ENCODE measurements around the gene COLEC12.

The COLEC12 gene

GRCh38 chr18:448116-448790, 52.2 kb downstream of the COLEC12 start:
- H3K4me3 Mint-ChIP-seq: no peak overlapping the region
- ATAC-seq (no peak), DNase-seq (no peak)
- H3K27ac Mint-ChIP-seq: no peak overlapping the region
- peaks cover 8 to 28% of the 10 kb centered on the region in 2 donors for H3K9me3 Mint-ChIP-seq
- H3K27me3 Mint-ChIP-seq: peaks cover 5% of the 10 kb centered on the region
- no peaks in the 10 kb centered on the region for H3K4me1 Mint-ChIP-seq

GRCh38 chr18:446941-447560, 53.5 kb downstream of the COLEC12 start:
- no peak for ATAC-seq
- no peak overlapping the region for H3K4me3 Mint-ChIP-seq
- no peaks in the 10 kb centered on the region for H3K4me1 Mint-ChIP-seq
- peak overlapping the region in 1 of 2 donors; percentile 19 for H3K27ac Mint-ChIP-seq
- no peaks in the 10 kb centered on the region for H3K27me3 Mint-ChIP-seq
- no peak for DNase-seq
- peaks cover 4 to 16% of the 10 kb centered on the region in 2 donors for H3K9me3 Mint-ChIP-seq

GRCh38 chr18:445055-445454, 55.4 kb downstream of the COLEC12 start:
- DNase-seq (no peak), ATAC-seq (no peak)
- H3K4me3 Mint-ChIP-seq: no peak overlapping the region
- no peaks in the 10 kb centered on the region for H3K27me3 Mint-ChIP-seq
- H3K27ac Mint-ChIP-seq: no peak overlapping the region
- H3K9me3 Mint-ChIP-seq: peaks cover 0 to under 1% of the 10 kb centered on the region in 2 donors
- no peaks in the 10 kb centered on the region for H3K4me1 Mint-ChIP-seq

- H3K4me3 Mint-ChIP-seq: no peak overlapping the region
These were observed 61.9 kb downstream of the COLEC12 start for GRCh38 chr18:438571-438970.

GRCh38 chr18:435940-436339, 64.6 kb downstream of the COLEC12 start:
- Mint-ChIP-seq H3K27me3 (peaks cover 9% of the 10 kb centered on the region), H3K4me1 (no peaks in the 10 kb centered on the region), H3K27ac (no peak overlapping the region), H3K9me3 (no peaks in the 10 kb centered on the region), H3K4me3 (no peak overlapping the region)
- no peak for ATAC-seq
- no peak for DNase-seq

More at GRCh38 chr18:438571-438970, 61.9 kb downstream of the COLEC12 start:
- peaks cover 9% of the 10 kb centered on the region for H3K27me3 Mint-ChIP-seq
- H3K4me1 Mint-ChIP-seq: no peaks in the 10 kb centered on the region
- no peaks in the 10 kb centered on the region for H3K9me3 Mint-ChIP-seq
- ATAC-seq (no peak), DNase-seq (no peak)
- no peak overlapping the region for H3K27ac Mint-ChIP-seq

GRCh38 chr18:434410-434809, 66.1 kb downstream of the COLEC12 start:
- ATAC-seq (no peak), DNase-seq (no peak)
- Mint-ChIP-seq H3K27ac (no peak overlapping the region), H3K9me3 (no peaks in the 10 kb centered on the region), H3K27me3 (peaks cover 9% of the 10 kb centered on the region), H3K4me1 (no peaks in the 10 kb centered on the region), H3K4me3 (no peak overlapping the region)

GRCh38 chr18:433960-434359, 66.5 kb downstream of the COLEC12 start:
- peaks cover 7% of the 10 kb centered on the region for H3K27me3 Mint-ChIP-seq
- no peak overlapping the region for H3K4me3 Mint-ChIP-seq
- no peak for DNase-seq
- ATAC-seq: no peak
- no peak overlapping the region for H3K27ac Mint-ChIP-seq
- no peaks in the 10 kb centered on the region for H3K9me3 Mint-ChIP-seq
- H3K4me1 Mint-ChIP-seq: no peaks in the 10 kb centered on the region

- H3K27ac Mint-ChIP-seq: no peak overlapping the region
- H3K4me1 Mint-ChIP-seq: no peaks in the 10 kb centered on the region
- H3K27me3 Mint-ChIP-seq: no peaks in the 10 kb centered on the region
- ATAC-seq (no peak), DNase-seq (no peak)
- H3K9me3 Mint-ChIP-seq: no peaks in the 10 kb centered on the region
- no peak overlapping the region for H3K4me3 Mint-ChIP-seq
These were observed 67.2 kb downstream of the COLEC12 start for GRCh38 chr18:433298-433697.

GRCh38 chr18:432791-433190, 67.7 kb downstream of the COLEC12 start:
- Mint-ChIP-seq H3K4me3 (no peak overlapping the region), H3K27ac (no peak overlapping the region), H3K9me3 (no peaks in the 10 kb centered on the region), H3K4me1 (no peaks in the 10 kb centered on the region), H3K27me3 (no peaks in the 10 kb centered on the region)
- DNase-seq: no peak
- ATAC-seq: no peak

- Mint-ChIP-seq H3K4me1 (no peaks in the 10 kb centered on the region), H3K9me3 (no peaks in the 10 kb centered on the region), H3K27me3 (no peaks in the 10 kb centered on the region), H3K27ac (no peak overlapping the region), H3K4me3 (no peak overlapping the region)
- ATAC-seq: no peak
- no peak for DNase-seq
These were observed 71.5 kb downstream of the COLEC12 start for GRCh38 chr18:429030-429429.

- H3K27ac Mint-ChIP-seq: no peak overlapping the region
- H3K9me3 Mint-ChIP-seq: no peaks in the 10 kb centered on the region
- H3K27me3 Mint-ChIP-seq: no peaks in the 10 kb centered on the region
- no peak overlapping the region for H3K4me3 Mint-ChIP-seq
- DNase-seq (no peak), ATAC-seq (no peak)
- no peaks in the 10 kb centered on the region for H3K4me1 Mint-ChIP-seq
These were observed 73.5 kb downstream of the COLEC12 start for GRCh38 chr18:427005-427404.

GRCh38 chr18:425106-425745, 75.3 kb downstream of the COLEC12 start:
- no peak for DNase-seq
- Mint-ChIP-seq H3K9me3 (no peaks in the 10 kb centered on the region), H3K4me1 (no peaks in the 10 kb centered on the region), H3K27me3 (no peaks in the 10 kb centered on the region), H3K27ac (no peak overlapping the region), H3K4me3 (no peak overlapping the region)
- no peak for ATAC-seq

GRCh38 chr18:424668-425067, 75.8 kb downstream of the COLEC12 start:
- Mint-ChIP-seq H3K4me1 (no peaks in the 10 kb centered on the region), H3K4me3 (no peak overlapping the region), H3K27me3 (no peaks in the 10 kb centered on the region), H3K27ac (no peak overlapping the region), H3K9me3 (no peaks in the 10 kb centered on the region)
- no peak for DNase-seq
- ATAC-seq: no peak

- DNase-seq: no peak
- no peaks in the 10 kb centered on the region for H3K27me3 Mint-ChIP-seq
- no peak for ATAC-seq
- no peak overlapping the region for H3K27ac Mint-ChIP-seq
- no peaks in the 10 kb centered on the region for H3K9me3 Mint-ChIP-seq
- H3K4me3 Mint-ChIP-seq: no peak overlapping the region
- no peaks in the 10 kb centered on the region for H3K4me1 Mint-ChIP-seq
These were observed 76.3 kb downstream of the COLEC12 start for GRCh38 chr18:424071-424661.

GRCh38 chr18:422966-423365, 77.5 kb downstream of the COLEC12 start:
- Mint-ChIP-seq H3K9me3 (no peaks in the 10 kb centered on the region), H3K27me3 (no peaks in the 10 kb centered on the region), H3K4me1 (no peaks in the 10 kb centered on the region), H3K4me3 (no peak overlapping the region), H3K27ac (no peak overlapping the region)
- DNase-seq (no peak), ATAC-seq (no peak)
